GM12873 (cell line): ENCODE results near the gene EGLN1.

ENCODE experiments used
- CTCF ChIP-seq: IDR thresholded peaks from 2 replicates; pipeline ENCODE4 v1.5.1; 2012; ENCODE audit warnings: low read depth, mild to moderate bottlenecking, moderate library complexity, low read length, control low read depth; ENCODE audit not compliant: insufficient read depth; ENCODE audit errors: missing control alignments

The EGLN1 gene

GRCh38 chr1:231396643-231397042 is 25.4 kb downstream of the EGLN1 start:
- no peak for TF ChIP-seq CTCF

GRCh38 chr1:231395998-231396390 is 26.1 kb downstream of the EGLN1 start:
- no peak for TF ChIP-seq CTCF

GRCh38 chr1:231395076-231395997 is 26.8 kb downstream of the EGLN1 start:
- TF ChIP-seq CTCF = no peak

- TF ChIP-seq CTCF = no peak
Measured at GRCh38 chr1:231393668-231394067, 28.4 kb downstream of the EGLN1 start.

- no peak for TF ChIP-seq CTCF
Measured at GRCh38 chr1:231392389-231393131, 29.5 kb downstream of the EGLN1 start.

- no peak for TF ChIP-seq CTCF
Measured at GRCh38 chr1:231390071-231390470, 32.0 kb downstream of the EGLN1 start.
